ENCODE data around the gene FGFBP2.

- TF ChIP-seq, protein P1, sequence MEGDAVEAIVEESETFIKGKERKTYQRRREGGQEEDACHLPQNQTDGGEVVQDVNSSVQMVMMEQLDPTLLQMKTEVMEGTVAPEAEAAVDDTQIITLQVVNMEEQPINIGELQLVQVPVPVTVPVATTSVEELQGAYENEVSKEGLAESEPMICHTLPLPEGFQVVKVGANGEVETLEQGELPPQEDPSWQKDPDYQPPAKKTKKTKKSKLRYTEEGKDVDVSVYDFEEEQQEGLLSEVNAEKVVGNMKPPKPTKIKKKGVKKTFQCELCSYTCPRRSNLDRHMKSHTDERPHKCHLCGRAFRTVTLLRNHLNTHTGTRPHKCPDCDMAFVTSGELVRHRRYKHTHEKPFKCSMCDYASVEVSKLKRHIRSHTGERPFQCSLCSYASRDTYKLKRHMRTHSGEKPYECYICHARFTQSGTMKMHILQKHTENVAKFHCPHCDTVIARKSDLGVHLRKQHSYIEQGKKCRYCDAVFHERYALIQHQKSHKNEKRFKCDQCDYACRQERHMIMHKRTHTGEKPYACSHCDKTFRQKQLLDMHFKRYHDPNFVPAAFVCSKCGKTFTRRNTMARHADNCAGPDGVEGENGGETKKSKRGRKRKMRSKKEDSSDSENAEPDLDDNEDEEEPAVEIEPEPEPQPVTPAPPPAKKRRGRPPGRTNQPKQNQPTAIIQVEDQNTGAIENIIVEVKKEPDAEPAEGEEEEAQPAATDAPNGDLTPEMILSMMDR (IDR thresholded peaks at IDR 0.05; ENCODE audit: poor library complexity): no peak
- TF ChIP-seq EZH2 (IDR thresholded peaks at IDR 0.05; ENCODE audit: borderline replicate concordance) (no peak), EZH2phosphoT487 (IDR thresholded peaks at IDR 0.05; ENCODE audit: low read depth, severe bottlenecking, unreplicated experiment) (no peak)
These were observed 32.7 kb downstream of the FGFBP2 start for GRCh38 chr4:15930314-15930713.

All from hepatocyte (in vitro differentiated cells).